H1 (cell line): ENCODE measurements around the gene CENPP. TPM values are rescaled to one million over a fixed set of nuclear protein-coding genes. Genes with fewer than 3 reads are reported as not detected.

Source experiments
- CTCF ChIA-PET: fragments of 300-600 bp; sonication (Branson Sonifier 250); formaldehyde crosslinking; loops from one replicate; lab custom pipeline; 2021; ENCODE audit not compliant: partially characterized antibody; lab: Charles Lee
- POLR2A ChIA-PET: fragments of 300-600 bp; sonication (Branson Sonifier 250); formaldehyde crosslinking; loops from one replicate; lab custom pipeline; 2021; ENCODE audit warnings: inconsistent platforms; ENCODE audit not compliant: partially characterized antibody; lab: Charles Lee
- DNase-seq, 2 experiments: peaks; one replicate each; pipeline versions ENCODE4 v3.0.0 to v3.0.0-alpha.2; 2010 to 2022; ENCODE audit warnings: low spot score in 2 of 2, low read depth in 1 of 2, mixed read lengths in 1 of 2
- FAIRE-seq: peaks from 2 replicates; lab custom pipeline; 2011; peaks lifted over from hg19 to GRCh38; lab: Jason Lieb, UNC
- H2AFZ ChIP-seq: 2 replicates; pipeline ENCODE4 v1.8.1; 2012; ENCODE audit warnings: low read length, inconsistent platforms
- H2AK5ac ChIP-seq: 2 replicates; pipeline ENCODE4 v1.6.1; 2013; ENCODE audit warnings: low read depth, low read length
- H2BK120ac ChIP-seq: replicated peaks from 2 replicates; pipeline ENCODE3; 2013; ENCODE audit warnings: low read depth, low read length, inconsistent platforms
- H2BK12ac ChIP-seq: 2 replicates; pipeline ENCODE4 v1.6.1; 2013; ENCODE audit warnings: low read depth, low read length
- H2BK15ac ChIP-seq: 2 replicates; pipeline ENCODE4 v1.6.1; 2013; ENCODE audit warnings: low read length
- H2BK20ac ChIP-seq: 2 replicates; pipeline ENCODE4 v1.6.1; 2013; ENCODE audit warnings: low read length
- H2BK5ac ChIP-seq: 2 replicates; pipeline ENCODE4 v1.6.1; 2013; ENCODE audit warnings: low read depth, low read length
- H3K14ac ChIP-seq: 2 replicates; pipeline ENCODE4 v1.6.1; 2013; ENCODE audit warnings: inconsistent platforms; ENCODE audit not compliant: insufficient read length
- H3K18ac ChIP-seq: 2 replicates; pipeline ENCODE4 v1.6.1; 2013; ENCODE audit warnings: low read length; ENCODE audit errors: extremely low read depth
- H3K23ac ChIP-seq: 2 replicates; pipeline ENCODE4 v1.6.1; 2013; ENCODE audit warnings: inconsistent platforms; ENCODE audit not compliant: insufficient read length
- H3K23me2 ChIP-seq: 2 replicates; pipeline ENCODE4 v1.6.1; 2013; ENCODE audit warnings: low read depth, low read length
- H3K27ac ChIP-seq: 2 replicates; pipeline ENCODE4 v1.6.1; 2011; ENCODE audit warnings: low read depth, low read length, inconsistent platforms
- H3K27me3 ChIP-seq, 4 experiments: replicated peaks in 1 of 4; 1 replicate in 1 of 4; 2 replicates in 3 of 4; pipeline versions ENCODE4 v1.6.1 to v1.8.1; 2011 to 2013; ENCODE audit warnings: low read length in 3 of 4, mild to moderate bottlenecking in 3 of 4, inconsistent platforms in 2 of 4, mixed read lengths in 2 of 4, moderate library complexity in 1 of 4; ENCODE audit not compliant: control insufficient read depth in 3 of 4, insufficient read depth in 3 of 4; ENCODE audit errors: extremely low read depth in 1 of 4
- H3K36me3 ChIP-seq, 4 experiments: 2 replicates each; pipeline versions ENCODE4 v1.6.1 to v1.8.1; 2011 to 2013; ENCODE audit warnings: mild to moderate bottlenecking in 4 of 4, low read length in 3 of 4, moderate library complexity in 2 of 4, control low read depth in 1 of 4, inconsistent platforms in 1 of 4; ENCODE audit not compliant: insufficient read depth in 4 of 4, control insufficient read depth in 2 of 4
- H3K4ac ChIP-seq: replicated peaks from 2 replicates; pipeline ENCODE3; 2013; ENCODE audit warnings: low read length, low read depth, mixed read lengths, inconsistent platforms; ENCODE audit not compliant: insufficient read length
- H3K4me1 ChIP-seq, 4 experiments: replicated peaks in 1 of 4; 1 replicate in 1 of 4; 2 replicates in 3 of 4; pipeline versions ENCODE4 v1.6.1 to v1.8.1; 2011 to 2013; ENCODE audit warnings: low read length in 3 of 4, inconsistent platforms in 2 of 4, mixed read lengths in 1 of 4; ENCODE audit not compliant: insufficient read depth in 4 of 4, control insufficient read depth in 3 of 4
- H3K4me2 ChIP-seq, 2 experiments: 2 replicates each; pipeline versions ENCODE4 v1.6.1 to v1.8.1; 2011 to 2013; ENCODE audit warnings: low read depth in 2 of 2, low read length in 2 of 2, control low read depth in 1 of 2, inconsistent platforms in 1 of 2, mild to moderate bottlenecking in 1 of 2; ENCODE audit not compliant: insufficient read depth in 1 of 2
- H3K4me3 ChIP-seq, 4 experiments: fragments of 200-600, 300-600 bp in 1 of 4; sonication (generic), shearing (Covaris generic), sonication (Bioruptor Twin) in 1 of 4; 2 replicates each; pipeline versions ENCODE4 v1.5.1 to v1.8.1; 2011 to 2016; ENCODE audit warnings: low read length in 4 of 4, low read depth in 3 of 4, control low read depth in 2 of 4, inconsistent platforms in 2 of 4, mild to moderate bottlenecking in 2 of 4, mixed read lengths in 1 of 4, moderate library complexity in 1 of 4; ENCODE audit not compliant: insufficient read depth in 2 of 4; ENCODE audit errors: extremely low read depth in 1 of 4
- H3K56ac ChIP-seq: replicated peaks from 2 replicates; pipeline ENCODE3; 2013; ENCODE audit warnings: low read depth, mild to moderate bottlenecking, mixed read lengths, low read length, inconsistent platforms; ENCODE audit not compliant: insufficient read length
- H3K79me1 ChIP-seq: 2 replicates; pipeline ENCODE4 v1.6.1; 2013; ENCODE audit warnings: low read depth, low read length, control low read depth
- H3K79me2 ChIP-seq, 2 experiments: 2 replicates each; pipeline versions ENCODE4 v1.6.1 to v1.8.1; 2012 to 2013; ENCODE audit warnings: low read length in 2 of 2, mild to moderate bottlenecking in 2 of 2, inconsistent platforms in 1 of 2; ENCODE audit not compliant: insufficient read depth in 2 of 2, control insufficient read depth in 1 of 2
- H3K9ac ChIP-seq, 4 experiments: replicated peaks in 1 of 4; 1 replicate in 1 of 4; 2 replicates in 3 of 4; pipeline versions ENCODE4 v1.6.1 to v1.8.1; 2011 to 2013; ENCODE audit warnings: low read depth in 3 of 4, low read length in 3 of 4, control low read depth in 2 of 4, mild to moderate bottlenecking in 2 of 4, moderate library complexity in 2 of 4, inconsistent platforms in 1 of 4; ENCODE audit errors: extremely low read depth in 1 of 4
- H3K9me3 ChIP-seq, 2 experiments: 2 replicates each; pipeline versions ENCODE4 v1.6.1 to v1.8.1; 2012 to 2013; ENCODE audit warnings: mild to moderate bottlenecking in 2 of 2, moderate library complexity in 2 of 2, control low read depth in 1 of 2, inconsistent platforms in 1 of 2, low read depth in 1 of 2, low read length in 1 of 2, mixed read lengths in 1 of 2; ENCODE audit not compliant: insufficient read depth in 2 of 2
- H4K20me1 ChIP-seq, 2 experiments: replicated peaks in 1 of 2; 2 replicates each; pipeline versions ENCODE3 to v1.8.1; 2011 to 2013; ENCODE audit warnings: inconsistent platforms in 2 of 2, low read length in 2 of 2, mild to moderate bottlenecking in 1 of 2; ENCODE audit not compliant: insufficient read depth in 2 of 2, control insufficient read depth in 1 of 2
- H4K5ac ChIP-seq: 2 replicates; pipeline ENCODE4 v1.6.1; 2013; ENCODE audit warnings: low read length, low read depth, mixed read lengths, inconsistent platforms; ENCODE audit not compliant: insufficient read length
- H4K8ac ChIP-seq: 2 replicates; pipeline ENCODE4 v1.8.0; 2013; ENCODE audit warnings: mild to moderate bottlenecking, moderate library complexity, low read length, inconsistent platforms; ENCODE audit not compliant: insufficient read depth; ENCODE audit errors: extremely low read depth
- H4K91ac ChIP-seq: replicated peaks from 2 replicates; pipeline ENCODE3; 2013; ENCODE audit warnings: low read length, mixed read lengths, inconsistent platforms; ENCODE audit not compliant: insufficient read length
- CHD1 ChIP-seq: IDR thresholded peaks from 2 replicates; pipeline ENCODE4 v1.6.1; 2012; ENCODE audit warnings: low read depth, low read length, improper control_type of control experiment
- EZH2 ChIP-seq: fragments of 200-600 bp; sonication (generic); IDR thresholded peaks from 2 replicates; pipeline ENCODE4 v1.7.1; 2012; ENCODE audit warnings: low read depth, mild to moderate bottlenecking, moderate library complexity, low read length, inconsistent platforms; ENCODE audit not compliant: severe bottlenecking
- GABPA ChIP-seq: IDR thresholded peaks from 2 replicates; pipeline ENCODE4 v1.6.1; 2011; ENCODE audit warnings: mild to moderate bottlenecking, low read length, moderate library complexity, borderline replicate concordance; ENCODE audit not compliant: insufficient read depth
- KDM4A ChIP-seq: IDR thresholded peaks from one replicate; pipeline ENCODE4 v1.7.1; 2012; ENCODE audit warnings: low read depth, mild to moderate bottlenecking, moderate library complexity, low read length, inconsistent platforms; ENCODE audit not compliant: severe bottlenecking
- RAD21 ChIP-seq, 2 experiments: IDR thresholded peaks in 1 of 2; conservative IDR thresholded peaks in 1 of 2; 2 replicates each; pipeline ENCODE4 v1.6.1; 2011; ENCODE audit warnings: low read depth in 2 of 2, low read length in 2 of 2, improper control_type of control experiment in 1 of 2, inconsistent platforms in 1 of 2, mild to moderate bottlenecking in 1 of 2, moderate library complexity in 1 of 2
- SUZ12 ChIP-seq: fragments of 200-600 bp; sonication (generic); IDR thresholded peaks from 2 replicates; pipeline ENCODE4 v1.6.1; 2012; ENCODE audit warnings: mild to moderate bottlenecking, inconsistent platforms, low read length, moderate library complexity, mixed read lengths
- YY1 ChIP-seq: IDR thresholded peaks from 2 replicates; pipeline ENCODE4 v1.6.1; 2011; ENCODE audit warnings: low read depth, mild to moderate bottlenecking, low read length
- WGBS, 2 experiments: shearing (Covaris generic) in 1 of 2; methylation state at CpG; one replicate each; pipeline versions ENCODE4 v1.1.6 to v1.1.7; 2013 to 2015; ENCODE audit warnings: low lambda C conversion rate in 2 of 2, mixed read lengths in 2 of 2, inconsistent platforms in 1 of 2, low coverage in 1 of 2, missing lambda C conversion rate in 1 of 2; ENCODE audit not compliant: insufficient replicate concordance in 2 of 2, insufficient coverage in 1 of 2, insufficient read length in 1 of 2; ENCODE audit errors: extremely low coverage in 1 of 2, missing lambda C conversion rate in 1 of 2; 5-methylcytosine and 5-hydroxymethylcytosine counted together
- polyA plus RNA-seq, 7 experiments: library from polyadenylated mRNA; depleted of rRNA in 3 of 7; stranded (reverse) in 5 of 7; unstranded in 2 of 7; fragments of >200 nt in 5 of 7; fragments of 200-250 nt in 2 of 7; gene quantifications; 1 replicate in 5 of 7; 2 replicates in 1 of 7; 4 replicates in 1 of 7; pipeline versions ENCODE4 v1.2.1 to v1.2.3, GENCODE V29; 2011 to 2013; ENCODE audit warnings: missing spikeins in 2 of 7, mixed read lengths in 2 of 7
- total RNA-seq: library from RNA; stranded (reverse); fragmentation: NEBNext Ultra II Directional; extraction: Animal tissue kit (Norgen Biotek cat#: 25700); gene quantifications from 2 replicates; pipeline ENCODE4 v1.2.1, GENCODE V29; 2021
- TF ChIP-seq, protein P1 (sequence below): IDR thresholded peaks from 2 replicates; pipeline ENCODE4 v1.6.1; 2012; ENCODE audit warnings: inconsistent platforms

CENPP gene
- total and polyA plus RNA-seq, 2 of the 8 experiments (the other 6 are each of a cell fraction or from before 2014, with no cell fraction given): 2.7 to 10.8 TPM

- no peak overlapping the region for H3K14ac ChIP-seq
- H3K23ac ChIP-seq: no peak overlapping the region
- WGBS, 2 experiments: 80% methylated on average over 4 of the region's 4 CpGs; no CpG with 5 or more reads in 1 of the 2 experiments
- ChIA-PET CTCF (interaction anchor here (0.6 to 4.0 kb wide), 15 partner anchors 10 to 319 kb away, joined by 3 to 19 read pairs (median 4); no protein-coding TSS in a partner anchor), POLR2A (no interaction called here)
- H3K4me1 ChIP-seq: no peaks in the 10 kb centered on the region
- no peak overlapping the region for H3K4ac ChIP-seq
- TF ChIP-seq GABPA (no peak), EZH2 (no peak), KDM4A (no peak), YY1 (no peak), SUZ12 (no peak), CHD1 (no peak), RAD21 (IDR thresholded peaks at IDR 0.05 in 1 of 2, conservative IDR thresholded peaks at IDR 0.05 in 1 of 2; ENCODE audit: low read depth in 2 of 2, low read length in 2 of 2) (no peak)
- TF ChIP-seq, protein P1, sequence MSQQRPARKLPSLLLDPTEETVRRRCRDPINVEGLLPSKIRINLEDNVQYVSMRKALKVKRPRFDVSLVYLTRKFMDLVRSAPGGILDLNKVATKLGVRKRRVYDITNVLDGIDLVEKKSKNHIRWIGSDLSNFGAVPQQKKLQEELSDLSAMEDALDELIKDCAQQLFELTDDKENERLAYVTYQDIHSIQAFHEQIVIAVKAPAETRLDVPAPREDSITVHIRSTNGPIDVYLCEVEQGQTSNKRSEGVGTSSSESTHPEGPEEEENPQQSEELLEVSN: no peak
- H3K56ac ChIP-seq: no peak overlapping the region
- H2BK5ac ChIP-seq: no peak overlapping the region
- no peak overlapping the region for H2BK15ac ChIP-seq
- H2AFZ ChIP-seq: no peak overlapping the region
- no peak overlapping the region for H3K27ac ChIP-seq
- H4K91ac ChIP-seq: no peak overlapping the region
- peaks cover 4% of the 10 kb centered on the region; the same call in 1 of the 2 replicates for H3K79me1 ChIP-seq
- FAIRE-seq (no peak), DNase-seq (no peak)
- no peak overlapping the region for H2BK20ac ChIP-seq
- no peaks in the 10 kb centered on the region for H4K20me1 ChIP-seq
- H3K23me2 ChIP-seq: no peaks in the 10 kb centered on the region
- no peaks in the 10 kb centered on the region for H3K9me3 ChIP-seq
- no peaks in the 10 kb centered on the region for H3K79me2 ChIP-seq
- H3K27me3 ChIP-seq: no peaks in the 10 kb centered on the region
- H3K4me3 ChIP-seq: no peak overlapping the region
- H3K9ac ChIP-seq: no peak overlapping the region
- no peak overlapping the region for H2BK12ac ChIP-seq
- no peak overlapping the region for H2AK5ac ChIP-seq
- H4K8ac ChIP-seq: no peak overlapping the region
- no peak overlapping the region for H4K5ac ChIP-seq
- no peak overlapping the region for H2BK120ac ChIP-seq
- H3K18ac ChIP-seq: no peak overlapping the region
- H3K36me3 ChIP-seq: peaks cover 2 to 32% (median 18%) of the 10 kb centered on the region in 4 experiments; a peak in 7 of 8 replicates
- no peak overlapping the region for H3K4me2 ChIP-seq
Measured at GRCh38 chr9:92635760-92636159, 310.0 kb downstream of the CENPP start.
